ENCODE measurements around the gene CABLES1.

The CABLES1 gene

DNA sequence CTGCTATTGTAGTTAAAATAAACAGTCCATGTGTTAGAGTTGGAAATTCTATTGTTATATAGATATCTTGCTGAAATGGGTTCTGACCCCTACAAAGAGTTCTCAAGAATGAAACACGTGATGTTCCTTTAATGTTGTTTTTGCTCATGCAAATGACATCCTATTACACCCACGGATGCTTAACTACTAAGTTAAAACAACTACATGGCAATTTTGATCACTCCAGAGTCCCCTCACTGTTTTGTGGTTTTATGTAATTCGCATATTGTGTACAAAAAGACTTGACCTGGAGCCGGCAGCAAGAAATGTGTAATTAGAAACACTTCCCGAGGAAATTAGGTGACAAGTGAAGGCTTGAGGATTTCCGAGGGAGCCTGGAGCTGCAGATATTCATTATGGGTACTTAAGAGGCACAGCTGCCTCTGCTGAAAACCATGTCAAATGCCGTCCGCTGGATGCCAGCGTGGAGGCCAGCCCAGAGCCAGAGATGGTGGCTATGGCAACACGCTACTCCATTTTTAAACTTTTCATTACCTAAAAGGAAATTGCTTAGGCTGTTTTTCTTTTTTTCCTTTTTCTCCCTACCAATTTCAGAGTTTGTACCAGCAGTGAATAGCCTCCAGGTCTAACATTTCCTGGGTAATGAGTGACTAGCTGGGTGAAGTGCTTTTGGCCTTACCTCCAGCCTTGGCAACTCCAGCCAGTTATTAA is 21.0 kb upstream of the CABLES1 start:
- no peak for DNase-seq

- DNase-seq = no peak
These were observed 20.4 kb upstream of the CABLES1 start for GRCh38 chr18:23114911-23115310.

GRCh38 chr18:23115683-23116096 is 19.6 kb upstream of the CABLES1 start:
- DNase-seq = peak; percentile 84

- no peak for DNase-seq
These were observed 14.2 kb upstream of the CABLES1 start for GRCh38 chr18:23121133-23121532.

DNA sequence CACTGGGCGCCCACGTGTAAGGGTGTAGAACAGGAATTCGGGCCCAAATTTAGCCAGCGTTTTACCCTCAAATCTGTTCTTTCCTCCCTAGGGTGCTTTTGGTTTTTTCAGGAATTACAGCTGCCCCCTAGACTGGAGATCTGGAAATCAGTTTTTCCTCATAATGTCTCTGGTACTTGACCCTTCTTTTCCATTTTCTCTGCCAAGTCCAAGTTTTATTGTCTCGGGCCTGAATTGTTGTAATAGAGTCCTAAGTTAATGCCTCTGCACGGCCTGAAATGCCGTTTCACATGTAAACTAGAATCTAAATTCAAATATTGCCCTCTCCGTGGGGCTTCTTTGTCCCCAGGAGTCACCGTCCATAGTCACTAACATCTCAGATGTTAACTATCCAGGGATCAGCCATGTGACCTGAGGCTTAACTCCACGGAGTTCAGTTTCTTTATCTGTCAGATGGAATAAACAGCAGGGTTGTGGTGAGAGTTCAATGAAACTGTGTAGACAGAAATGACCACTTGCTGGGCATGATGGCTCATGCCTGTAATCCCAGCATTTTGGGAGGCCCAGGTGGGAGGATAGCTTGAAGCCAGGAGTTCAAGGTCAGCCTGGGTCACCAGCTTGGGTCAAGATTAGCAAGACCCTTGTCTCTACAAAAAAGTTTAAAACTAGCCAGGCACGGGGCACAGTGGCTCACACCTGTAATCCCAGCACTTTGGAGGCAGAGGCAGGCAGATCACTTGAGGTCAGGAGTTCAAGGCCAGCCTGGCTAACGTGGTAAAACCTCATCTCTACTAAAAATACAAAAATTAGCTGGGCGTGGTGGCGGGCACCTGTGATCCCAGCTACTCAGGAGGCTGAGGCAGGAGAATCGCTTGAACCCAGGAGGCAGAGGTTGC is 12.7 kb upstream of the CABLES1 start:
- DNase-seq = no peak

DNA sequence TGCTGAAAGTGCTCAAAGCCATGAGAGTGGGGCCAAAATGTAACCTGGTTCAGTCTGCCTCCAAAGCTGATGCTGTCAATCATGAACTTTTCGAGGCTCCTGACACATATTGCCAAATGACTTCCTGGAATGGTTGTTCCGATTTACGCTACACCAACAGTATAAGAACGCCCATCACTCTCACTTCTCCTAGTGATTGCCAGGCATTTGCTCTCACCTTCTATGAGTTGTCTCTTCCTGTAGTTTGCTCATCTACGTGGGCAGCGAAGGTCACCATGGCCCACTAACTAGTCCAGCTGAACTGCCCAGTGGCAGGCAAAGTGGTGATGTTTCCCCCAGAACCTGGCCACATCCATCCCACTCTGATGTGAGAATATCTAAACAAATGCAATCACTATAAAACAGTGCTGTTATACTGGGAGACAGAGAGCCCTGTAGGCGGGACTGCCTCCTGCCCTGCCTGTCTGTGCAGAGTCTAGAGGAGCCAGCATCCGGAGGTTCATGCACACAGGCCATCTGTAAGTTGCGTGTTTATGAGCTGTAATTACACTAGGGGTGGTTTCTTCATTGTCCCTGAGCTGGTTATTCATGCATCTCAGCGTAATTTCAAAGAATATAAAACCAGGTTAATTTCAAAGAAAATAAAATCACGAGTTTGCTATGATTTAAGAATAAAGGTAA is 8.8 kb upstream of the CABLES1 start:
- no peak for DNase-seq

- DNase-seq = no peak
These were observed 8.2 kb upstream of the CABLES1 start for GRCh38 chr18:23127090-23127489.

DNA sequence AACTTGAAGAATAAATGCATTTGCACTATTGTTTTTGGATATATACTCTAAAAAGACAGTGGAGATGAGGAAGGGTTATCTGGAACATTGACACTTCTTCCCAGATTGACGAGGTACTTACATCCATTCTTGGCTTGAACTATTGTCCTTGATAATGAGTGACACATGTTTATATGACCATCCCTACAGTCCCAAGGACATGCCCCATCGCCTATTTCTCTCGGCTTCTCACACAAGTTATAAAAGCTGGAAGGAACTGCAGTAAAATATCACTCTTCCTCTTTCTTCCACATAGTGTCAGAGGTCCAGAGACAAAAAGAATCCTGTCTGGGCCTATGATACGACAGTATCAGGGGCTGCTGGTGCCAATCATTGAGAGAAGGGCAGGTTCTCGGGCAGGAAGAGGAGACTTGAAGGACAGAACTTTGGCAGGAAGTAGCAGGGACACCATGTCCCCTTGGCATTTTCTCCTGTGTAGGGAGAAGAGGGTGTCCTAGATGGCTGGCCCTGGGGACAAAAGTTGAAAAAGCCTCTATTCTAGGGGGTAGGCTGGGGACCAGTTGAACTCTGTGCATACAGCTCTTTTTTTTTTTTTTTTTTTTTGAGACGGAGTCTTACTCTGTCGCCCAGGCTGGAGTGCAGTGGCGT is 5.8 kb upstream of the CABLES1 start:
- no peak for DNase-seq

GRCh38 chr18:23131693-23132319 is 3.5 kb upstream of the CABLES1 start:
- peak; percentile 71 for DNase-seq

GRCh38 chr18:23133860-23134779 is 1.2 kb upstream of the CABLES1 start:
- peak; percentile 87 for DNase-seq

GRCh38 chr18:23135550-23136325 is 453 bp downstream of the CABLES1 start:
- DNase-seq = peak; percentile 70

- DNase-seq = peak; percentile 73
These were observed 1.2 kb downstream of the CABLES1 start for GRCh38 chr18:23136326-23137096.

DNA sequence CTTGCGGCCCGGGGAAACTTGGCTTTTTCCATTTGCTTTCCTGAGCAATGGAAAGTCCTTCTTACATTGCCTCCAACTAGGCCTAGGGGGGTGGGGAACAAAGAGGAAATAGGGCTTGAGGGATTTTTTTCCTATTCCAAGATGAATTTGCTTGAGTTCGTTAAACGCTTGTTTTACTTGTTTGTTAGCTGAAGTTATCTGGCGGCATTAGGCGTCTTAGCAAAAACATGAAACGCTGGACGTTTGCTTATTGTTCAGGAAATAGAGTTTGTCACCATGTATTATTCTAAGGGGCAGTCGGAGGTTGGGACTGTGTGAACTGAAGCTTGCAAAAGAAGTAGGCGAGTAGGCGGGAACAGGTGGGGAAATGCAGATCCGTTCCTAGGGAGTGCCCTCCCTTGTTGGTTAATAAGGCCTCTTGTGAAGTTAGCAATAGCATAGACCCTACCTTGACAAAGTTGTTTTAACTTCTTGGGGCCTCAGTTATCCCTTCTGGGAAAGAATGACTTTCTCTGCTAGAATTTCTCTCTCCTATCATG is 1.9 kb downstream of the CABLES1 start:
- no peak for DNase-seq

DNA sequence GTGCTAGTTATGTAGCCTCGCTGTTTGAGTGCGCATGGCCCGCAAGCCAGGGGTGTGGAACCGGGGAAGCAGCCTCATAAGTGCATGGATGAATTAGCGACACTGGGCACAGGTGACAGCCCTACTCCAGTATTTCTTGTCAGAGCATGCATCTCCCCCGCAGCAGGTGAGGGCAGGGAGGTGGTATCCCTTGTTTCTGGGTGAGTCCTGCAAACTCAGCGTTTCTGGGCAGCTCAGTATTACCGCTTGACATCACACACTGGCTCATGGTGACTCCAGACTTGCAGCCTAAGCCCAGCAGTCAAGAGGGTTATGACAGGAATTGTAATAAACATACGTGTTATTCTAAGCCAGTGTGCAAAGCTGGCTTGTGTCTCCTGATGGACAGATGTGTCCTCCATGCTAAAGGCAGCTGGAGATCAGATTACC is 2.5 kb downstream of the CABLES1 start:
- no peak for DNase-seq

- no peak for DNase-seq
These were observed 3.2 kb downstream of the CABLES1 start for GRCh38 chr18:23138471-23138870.

DNA sequence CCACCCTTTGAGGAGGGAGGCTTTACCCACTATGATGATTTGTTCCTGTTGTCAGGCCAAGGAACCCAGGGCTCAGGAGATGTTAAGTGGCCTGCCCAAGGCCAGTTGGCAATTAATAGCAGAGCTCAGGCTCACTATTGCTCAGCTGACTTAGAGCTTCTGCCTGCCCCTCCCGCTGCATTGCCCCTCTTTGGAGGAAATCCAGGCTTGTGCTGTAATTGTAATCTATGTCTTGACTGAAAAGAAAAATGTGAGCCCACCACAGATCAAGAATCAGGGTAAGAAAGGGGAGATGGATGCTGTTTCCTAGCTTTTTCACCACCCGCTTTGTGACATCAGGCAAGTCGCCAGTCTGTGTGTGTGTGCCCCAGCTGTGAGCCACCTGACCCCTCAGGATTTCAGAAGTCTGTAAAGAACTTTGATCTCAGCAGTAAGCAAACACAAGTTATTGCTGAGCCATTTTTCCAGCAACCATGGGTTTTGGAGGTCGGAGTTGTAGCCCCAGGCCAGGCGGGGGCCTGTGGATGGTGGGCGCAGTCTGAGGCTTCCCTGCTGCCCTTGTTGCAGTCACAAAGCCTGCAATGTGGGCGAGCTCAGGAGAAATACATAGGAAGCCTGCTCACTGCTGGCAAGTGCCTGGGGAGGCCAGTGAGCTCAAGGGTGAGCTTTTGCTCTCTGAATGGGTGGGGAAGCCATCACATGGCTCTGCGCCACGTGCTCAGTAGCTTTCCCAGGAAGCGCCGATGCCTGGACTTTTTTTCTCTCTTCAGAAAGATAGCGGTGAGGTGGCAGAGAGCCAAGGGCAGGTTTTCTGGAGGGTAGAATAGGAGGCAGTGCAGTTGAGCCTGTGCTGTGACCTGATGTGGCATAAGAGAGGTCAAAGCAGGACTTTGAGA is 6.1 kb downstream of the CABLES1 start:
- no peak for DNase-seq

- DNase-seq = no peak
These were observed 7.1 kb downstream of the CABLES1 start for GRCh38 chr18:23142251-23142929.

Measured in islet precursor cell (in vitro differentiated cells).